ENCODE data around the gene ZFYVE1. TPM values are rescaled to one million over a fixed set of nuclear protein-coding genes. Genes with fewer than 3 reads are reported as not detected.

ZFYVE1 gene
- total and polyA plus RNA-seq, 11 donors, result 5.2 to 20.7 (median 14.6) TPM

GRCh38 chr14:73003681-73004080 is 23.2 kb downstream of the ZFYVE1 start:
- H3K4me3 ChIP-seq, result no peak overlapping the region
- H3K4me1 ChIP-seq, result peaks cover 0 to 50% (median 13%) of the 10 kb centered on the region in 12 donors
- peaks cover 0 to 33% (median 14%) of the 10 kb centered on the region in 9 donors for H3K36me3 ChIP-seq
- no peaks in the 10 kb centered on the region for H3K27me3 ChIP-seq
- H3K9me3 ChIP-seq, result no peaks in the 10 kb centered on the region
- H3K27ac ChIP-seq, result no peak overlapping the region
- intact Hi-C loops (cut with DNase I), result no loop called here
- WGBS, 4 donors, result 59 to 82% (median 71%) methylated on average over 5 to 6 of the region's 6 CpGs
- ATAC-seq (peak; percentile 39 to 70 (median 66)), DNase-seq (peak in 2 of 5 donors; percentile 33 to 57)
- TF ChIP-seq CTCF (IDR thresholded peaks at IDR 0.05) (no peak), POLR2A (IDR thresholded peaks at IDR 0.05) (no peak)

- ATAC-seq, result no peak
- intact Hi-C loops (cut with DNase I), result no loop called here
- no peaks in the 10 kb centered on the region for H3K27me3 ChIP-seq
- TF ChIP-seq CTCF (IDR thresholded peaks at IDR 0.05) (no peak), POLR2A (IDR thresholded peaks at IDR 0.05) (no peak)
- H3K36me3 ChIP-seq, result peaks cover 0 to 60% (median 42%) of the 10 kb centered on the region in 9 donors
- H3K9me3 ChIP-seq, result no peaks in the 10 kb centered on the region
- peaks cover 0 to 24% (median 3%) of the 10 kb centered on the region in 12 donors for H3K4me1 ChIP-seq
- no peak for DNase-seq
- H3K4me3 ChIP-seq, result no peak overlapping the region
- 80 to 93% (median 91%) methylated on average over 2 of the region's 2 CpGs for WGBS, 4 donors
- no peak overlapping the region for H3K27ac ChIP-seq
Measured at GRCh38 chr14:73000073-73000472, 26.8 kb downstream of the ZFYVE1 start.

DNA sequence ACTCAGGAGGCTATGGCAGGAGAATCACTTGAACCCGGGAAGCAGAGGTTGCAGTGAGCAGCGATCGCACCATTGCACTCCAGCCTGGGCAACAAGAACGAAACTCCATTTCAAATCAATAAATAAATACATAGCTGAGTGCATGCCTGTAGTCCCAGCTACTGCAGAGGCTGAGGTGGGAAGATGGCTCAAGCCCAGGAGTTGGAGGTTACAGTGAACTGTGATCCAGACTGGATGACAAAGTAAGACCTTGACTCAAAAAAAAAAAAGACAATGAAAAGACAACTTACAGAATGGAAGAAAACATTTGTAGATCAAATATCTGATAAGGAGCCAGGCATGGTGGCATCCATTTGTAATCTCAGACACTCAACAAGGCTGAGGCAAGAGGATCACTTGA is 27.6 kb downstream of the ZFYVE1 start:
- DNase-seq (no peak), ATAC-seq (no peak)
- Histone ChIP-seq H3K36me3 (peaks cover 0 to 68% (median 46%) of the 10 kb centered on the region in 9 donors), H3K27ac (no peak overlapping the region), H3K27me3 (no peaks in the 10 kb centered on the region), H3K9me3 (no peaks in the 10 kb centered on the region), H3K4me1 (peaks cover 0 to 17% (median 2%) of the 10 kb centered on the region in 12 donors), H3K4me3 (no peak overlapping the region)
- 96 to 100% (median 98%) methylated on average over 4 of the region's 4 CpGs for WGBS, 4 donors
- TF ChIP-seq POLR2A (IDR thresholded peaks at IDR 0.05) (no peak), CTCF (IDR thresholded peaks at IDR 0.05) (no peak)
- intact Hi-C loops (cut with DNase I), result no loop called here

DNA sequence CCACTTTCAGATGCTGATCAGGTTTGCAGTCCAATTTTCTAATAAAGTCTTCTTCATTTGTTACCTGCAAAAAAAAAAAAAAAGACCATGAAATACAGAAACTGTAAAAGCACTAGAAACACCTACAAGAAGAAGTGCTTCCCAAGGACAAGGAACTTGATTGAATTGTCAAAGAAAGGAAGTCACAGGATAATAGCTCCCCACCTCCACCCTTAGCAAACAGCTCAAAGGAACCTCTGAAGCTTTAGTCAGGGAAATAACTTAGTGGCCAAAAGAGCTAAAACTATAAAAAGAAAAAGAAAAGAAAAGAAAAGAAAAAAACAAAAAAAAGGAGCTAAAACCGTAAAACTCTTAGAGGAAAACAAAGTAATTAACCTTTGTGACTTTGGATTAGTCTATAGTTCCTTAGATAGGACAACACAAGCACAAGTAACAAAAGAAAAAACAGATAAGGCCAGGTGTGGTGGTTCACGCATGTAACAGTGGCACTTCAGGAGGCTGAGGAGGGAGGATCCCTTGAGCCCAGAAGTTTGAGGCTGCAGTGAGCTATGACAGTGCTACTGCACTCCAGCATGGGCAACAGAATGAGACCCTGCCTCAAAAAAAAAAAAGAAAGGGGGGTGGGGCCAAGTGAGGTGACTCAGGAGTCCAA is 28.5 kb downstream of the ZFYVE1 start:
- ATAC-seq, result no peak
- Histone ChIP-seq H3K4me3 (no peak overlapping the region), H3K27me3 (no peaks in the 10 kb centered on the region), H3K9me3 (no peaks in the 10 kb centered on the region), H3K36me3 (peaks cover 0 to 66% (median 40%) of the 10 kb centered on the region in 9 donors), H3K27ac (no peak overlapping the region), H3K4me1 (peaks cover 0 to 16% (median 2%) of the 10 kb centered on the region in 12 donors)
- no peak for DNase-seq
- intact Hi-C loops (cut with DNase I), result no loop called here
- 74 to 89% (median 88%) methylated on average over 2 of the region's 2 CpGs for WGBS, 4 donors
- no peak for TF ChIP-seq CTCF (IDR thresholded peaks at IDR 0.05)
- no peak for TF ChIP-seq POLR2A (IDR thresholded peaks at IDR 0.05)

All from heart left ventricle (tissue), 16 donors.